ENCODE measurements around the gene FMO5.

GRCh38 chr1:147201276-147201675 lies 23.9 kb downstream of the FMO5 start:
- no peak for TF ChIP-seq CTCF (IDR thresholded peaks at IDR 0.05; ENCODE audit: low read depth, low read length, missing input control)
- TF ChIP-seq TAF1 (conservative IDR thresholded peaks at IDR 0.05) = no peak
- no peak for TF ChIP-seq FOXA1 (IDR thresholded peaks at IDR 0.05)
- TF ChIP-seq GABPA (IDR thresholded peaks at IDR 0.05 in 1 of 2, conservative IDR thresholded peaks at IDR 0.05 in 1 of 2) = no peak
- TF ChIP-seq REST (IDR thresholded peaks at IDR 0.05) = no peak

Data from liver (tissue), 3 donors.